DMS153 treated with DMSO at 0.1 percent for 48 hours (cell line): ENCODE results near the gene GABBR2.

Source experiments
- DNase-seq: peaks from one replicate; lab custom pipeline; 2025; ENCODE audit not compliant: unreplicated experiment; lab: John Stamatoyannopoulos, UW

GABBR2 gene

GRCh38 chr9:98329904-98330303 is 378.8 kb downstream of the GABBR2 start:
- no peak for DNase-seq

- DNase-seq, result no peak
Measured at GRCh38 chr9:98329281-98329680, 379.5 kb downstream of the GABBR2 start.

- no peak for DNase-seq
Measured at GRCh38 chr9:98328770-98329169, 380.0 kb downstream of the GABBR2 start.

GRCh38 chr9:98328141-98328540 is 380.6 kb downstream of the GABBR2 start:
- no peak for DNase-seq

GRCh38 chr9:98327249-98327561 is 381.5 kb downstream of the GABBR2 start:
- DNase-seq, result no peak

GRCh38 chr9:98326459-98327248 is 382.1 kb downstream of the GABBR2 start:
- no peak for DNase-seq

- DNase-seq, result no peak
Measured at GRCh38 chr9:98324801-98325200, 383.9 kb downstream of the GABBR2 start.

GRCh38 chr9:98323831-98324135 is 385.0 kb downstream of the GABBR2 start:
- no peak for DNase-seq

GRCh38 chr9:98323051-98323830 is 385.5 kb downstream of the GABBR2 start:
- no peak for DNase-seq

GRCh38 chr9:98321269-98321668 is 387.5 kb downstream of the GABBR2 start:
- DNase-seq, result no peak

- DNase-seq, result no peak
Measured at GRCh38 chr9:98318834-98319478, 389.8 kb downstream of the GABBR2 start.

GRCh38 chr9:98318041-98318790 is 390.5 kb downstream of the GABBR2 start:
- DNase-seq, result no peak

- DNase-seq, result no peak
Measured at GRCh38 chr9:98317134-98317857, 391.4 kb downstream of the GABBR2 start.

GRCh38 chr9:98316445-98317133 is 392.1 kb downstream of the GABBR2 start:
- DNase-seq, result no peak

- peak; percentile 56 for DNase-seq
Measured at GRCh38 chr9:98315551-98316060, 393.1 kb downstream of the GABBR2 start.

GRCh38 chr9:98315067-98315453 is 393.7 kb downstream of the GABBR2 start:
- no peak for DNase-seq

GRCh38 chr9:98314381-98315066 is 394.2 kb downstream of the GABBR2 start:
- DNase-seq, result no peak

GRCh38 chr9:98312365-98312764 is 396.4 kb downstream of the GABBR2 start:
- DNase-seq, result no peak

GRCh38 chr9:98311541-98311940 is 397.2 kb downstream of the GABBR2 start:
- no peak for DNase-seq
